Vagina (tissue), 2 donors: Measurements from ENCODE around the gene POLR2C. TPM values are rescaled to one million over a fixed set of nuclear protein-coding genes. Genes with fewer than 3 reads are reported as not detected.

Source experiments
- DNase-seq, 2 donors: peaks; one replicate each; pipeline ENCODE4 v3.0.0-alpha.2; 2017; ENCODE audit errors: extremely low spot score in 2 of 2
- H3K27ac ChIP-seq: fragments of 200-600 bp; sonication (generic); one replicate; pipeline ENCODE4 v1.5.1; 2019
- H3K27me3 ChIP-seq: fragments of 200-600 bp; sonication (generic); one replicate; pipeline ENCODE4 v1.5.1; 2019
- H3K36me3 ChIP-seq, 2 donors: fragments of 200-600 bp; sonication (generic); one replicate each; pipeline ENCODE4 v1.5.1; 2017 to 2019
- H3K4me1 ChIP-seq: fragments of 200-600 bp; sonication (generic); one replicate; pipeline ENCODE4 v1.5.1; 2019
- H3K4me3 ChIP-seq, 2 donors: fragments of 200-600 bp; sonication (generic); 1 replicate in 1 of 2; 2 replicates in 1 of 2; pipeline ENCODE4 v1.5.1; 2016 to 2019
- H3K9me3 ChIP-seq: fragments of 200-600 bp; sonication (generic); one replicate; pipeline ENCODE4 v1.5.1; 2019
- CTCF ChIP-seq, 3 experiments: fragments of 450-650 bp in 2 of 3; fragments of 200-600 bp in 1 of 3; sonication (generic) in 1 of 3; IDR thresholded peaks; one replicate each; pipeline ENCODE4 v1.5.1; 2017 to 2019; ENCODE audit warnings: antibody characterized with exemption in 3 of 3, mild to moderate bottlenecking in 2 of 3, moderate library complexity in 2 of 3
- POLR2A ChIP-seq, 2 donors: fragments of 450-650 bp; IDR thresholded peaks; one replicate each; pipeline ENCODE4 v1.6.1; 2017; ENCODE audit warnings: antibody characterized with exemption in 2 of 2, mild to moderate bottlenecking in 2 of 2, moderate library complexity in 2 of 2
- POLR2AphosphoS5 ChIP-seq, 2 donors: sonication (generic); formaldehyde crosslinking; IDR thresholded peaks; one replicate each; pipeline ENCODE4 v1.9.0; 2017; ENCODE audit warnings: antibody characterized with exemption in 2 of 2, mild to moderate bottlenecking in 2 of 2, low read depth in 1 of 2; ENCODE audit not compliant: insufficient read depth in 1 of 2
- intact Hi-C: fragments of 100-400 bp; cut with DNase I; formaldehyde crosslinking; loops from one replicate; pipeline ENCODE4 v1.15.1; 2023
- total RNA-seq: library from RNA; depleted of rRNA; stranded (reverse); fragments of >200 nt; gene quantifications from one replicate; pipeline ENCODE4 v1.2.3, GENCODE V29; 2016

Gene POLR2C
- total RNA-seq, 1 donor from 2014 or later, result 127 TPM

DNA sequence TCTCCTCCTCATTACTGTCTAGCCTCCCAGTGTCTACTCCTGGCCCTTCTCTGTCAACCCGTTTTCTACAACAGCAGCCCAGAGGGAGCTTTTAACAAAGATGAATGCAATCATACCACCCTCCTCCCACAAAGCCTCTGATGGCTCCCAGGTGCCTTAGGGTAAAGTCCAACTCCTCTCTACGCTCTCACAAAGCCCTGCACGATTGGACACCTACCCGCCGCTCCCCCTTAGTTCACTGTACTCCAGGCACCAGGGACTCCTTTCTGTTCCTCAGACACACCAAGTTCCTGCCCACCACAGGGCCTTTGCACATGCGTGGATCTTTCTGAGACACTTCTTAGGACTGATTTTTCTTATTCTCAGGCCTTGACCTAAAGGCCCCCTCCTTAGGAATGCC is 56.4 kb downstream of the POLR2C start:
- peaks cover 0 to 14% of the 10 kb centered on the region in 2 donors for H3K36me3 ChIP-seq
- H3K27ac ChIP-seq, result no peak overlapping the region
- H3K4me1 ChIP-seq, result peaks cover 15% of the 10 kb centered on the region
- DNase-seq, result no peak
- no peak overlapping the region for H3K4me3 ChIP-seq
- no peaks in the 10 kb centered on the region for H3K27me3 ChIP-seq
- TF ChIP-seq CTCF (IDR thresholded peaks at IDR 0.05) (no peak), POLR2A (IDR thresholded peaks at IDR 0.05) (no peak), POLR2AphosphoS5 (IDR thresholded peaks at IDR 0.05; ENCODE audit: insufficient read depth in 1 of 2, low read depth in 1 of 2) (no peak)
- intact Hi-C loops, result loop anchor here (5.0 to 10.0 kb wide), 3 partner anchors 37 to 94 kb away; partner anchors contain the start of gene POLR2C
- H3K9me3 ChIP-seq, result no peaks in the 10 kb centered on the region

DNA sequence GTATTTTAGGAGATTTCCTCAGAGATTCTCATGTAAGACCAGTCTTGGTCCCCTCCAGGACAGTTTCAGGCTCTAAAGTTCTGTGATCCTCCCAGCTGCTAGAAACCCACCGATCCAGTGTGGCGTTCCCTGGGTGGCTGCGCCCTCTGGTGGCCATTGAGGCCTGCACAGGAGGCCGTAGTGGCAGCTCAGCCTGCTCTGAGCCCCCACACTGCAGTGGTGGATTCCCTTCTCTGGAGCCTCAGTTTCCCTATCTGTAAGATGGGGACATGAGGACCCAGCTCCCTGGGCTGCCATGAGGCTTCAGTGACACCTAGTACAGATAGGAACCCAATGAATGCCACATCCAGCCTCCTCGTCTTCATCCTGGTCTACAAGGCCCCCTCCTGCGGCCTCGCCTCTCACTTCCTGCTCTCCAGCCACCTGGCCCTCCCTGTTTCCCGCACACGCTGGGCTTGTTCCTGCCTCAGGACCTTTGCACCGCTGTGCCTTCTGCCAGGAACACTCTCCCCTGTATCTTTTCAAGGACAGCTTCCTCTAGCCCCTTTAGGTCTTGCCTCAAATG is 57.4 kb downstream of the POLR2C start:
- peak; percentile 91 to 98 (median 95) for TF ChIP-seq CTCF (IDR thresholded peaks at IDR 0.05)
- peak in 1 of 2 donors; percentile 27 for TF ChIP-seq POLR2AphosphoS5 (IDR thresholded peaks at IDR 0.05; ENCODE audit: insufficient read depth in 1 of 2, low read depth in 1 of 2)
- no peak for TF ChIP-seq POLR2A (IDR thresholded peaks at IDR 0.05)
- Histone ChIP-seq H3K27me3 (no peaks in the 10 kb centered on the region), H3K9me3 (no peaks in the 10 kb centered on the region), H3K4me1 (peaks cover 5% of the 10 kb centered on the region), H3K27ac (no peak overlapping the region), H3K36me3 (peaks cover 0 to 14% of the 10 kb centered on the region in 2 donors), H3K4me3 (no peak overlapping the region)
- DNase-seq, result no peak
- intact Hi-C loops, result loop anchor here (5.0 to 10.0 kb wide), 3 partner anchors 38 to 95 kb away; partner anchors contain the start of gene POLR2C

Other genes starting within 250 kb of the POLR2C start
- 44.7 TPM for gene ARL2BP, start 217.4 kb upstream of the POLR2C start, total RNA-seq
- gene PLLP, start 178.0 kb upstream of the POLR2C start, total RNA-seq, result 44.0 TPM
- gene CCL22, start 103.9 kb upstream of the POLR2C start, total RNA-seq, result 0.49 TPM
- 24.8 TPM for gene CX3CL1, start 90.2 kb upstream of the POLR2C start, total RNA-seq
- gene CCL17, start 57.9 kb upstream of the POLR2C start, total RNA-seq, result not detected
- gene CIAPIN1, start 15.3 kb upstream of the POLR2C start, total RNA-seq, result 28.0 TPM
- gene COQ9, start 15.2 kb upstream of the POLR2C start, total RNA-seq, result 37.6 TPM
- gene DOK4, start 23.8 kb downstream of the POLR2C start, total RNA-seq, result 19.4 TPM
- gene CCDC102A, start 73.9 kb downstream of the POLR2C start, total RNA-seq, result 22.1 TPM
- 2.2 TPM for gene ADGRG5, start 80.0 kb downstream of the POLR2C start, total RNA-seq
- 97.7 TPM for gene ADGRG1, start 166.0 kb downstream of the POLR2C start, total RNA-seq
- gene ADGRG3, start 205.6 kb downstream of the POLR2C start, total RNA-seq, result 10.3 TPM
- gene DRC7, start 232.1 kb downstream of the POLR2C start, total RNA-seq, result not detected